GM10248 (cell line): Measurements from ENCODE around the gene EME2.
"Not testable (repeated sequence)": the region's sequence is repeated elsewhere in the genome, so short reads cannot be mapped to it uniquely, and the experiment has no call there.

Experiments used
- CTCF ChIA-PET: fragments of 300-600 bp; sonication (Branson Sonifier 250); formaldehyde crosslinking; extraction: SDS; loops from one replicate; lab custom pipeline; 2021; ENCODE audit warnings: antibody characterized with exemption; lab: Yijun Ruan, JAX
- POLR2A ChIA-PET: fragments of 350-650 bp; sonication (Branson Sonifier 250); formaldehyde crosslinking; extraction: SDS; loops from one replicate; lab custom pipeline; 2020; ENCODE audit warnings: antibody characterized with exemption; lab: Yijun Ruan, JAX
- DNase-seq: peaks from one replicate; pipeline ENCODE4 v3.0.0; 2012; ENCODE audit errors: extremely low spot score
- CTCF ChIP-seq: IDR thresholded peaks from 2 replicates; pipeline ENCODE4 v1.5.1; 2012; ENCODE audit warnings: mild to moderate bottlenecking, low read depth; ENCODE audit errors: extremely low read depth, missing control alignments, control extremely low read depth

EME2 gene

GRCh38 chr16:1791943-1792812 lies 19.6 kb downstream of the EME2 start:
- ChIA-PET POLR2A (interaction anchor here (0.7 kb wide), 1 partner anchor 655 kb away, joined by 3 read pairs; no protein-coding TSS in a partner anchor), CTCF (interaction anchor here (0.9 to 1.7 kb wide), 4 partner anchors 9 to 137 kb away, joined by 3 to 5 read pairs (median 4); partner anchors contain the start of genes NUBP2 and SPSB3)
- no peak for DNase-seq
- TF ChIP-seq CTCF: no peak

GRCh38 chr16:1792836-1793577 lies 20.4 kb downstream of the EME2 start:
- TF ChIP-seq CTCF: no peak
- ChIA-PET CTCF (interaction anchor here (1.4 to 1.7 kb wide), 3 partner anchors 9 to 136 kb away, joined by 4 to 5 read pairs (median 5); partner anchors contain the start of genes NUBP2 and SPSB3), POLR2A (no interaction called here)
- DNase-seq: no peak

DNA sequence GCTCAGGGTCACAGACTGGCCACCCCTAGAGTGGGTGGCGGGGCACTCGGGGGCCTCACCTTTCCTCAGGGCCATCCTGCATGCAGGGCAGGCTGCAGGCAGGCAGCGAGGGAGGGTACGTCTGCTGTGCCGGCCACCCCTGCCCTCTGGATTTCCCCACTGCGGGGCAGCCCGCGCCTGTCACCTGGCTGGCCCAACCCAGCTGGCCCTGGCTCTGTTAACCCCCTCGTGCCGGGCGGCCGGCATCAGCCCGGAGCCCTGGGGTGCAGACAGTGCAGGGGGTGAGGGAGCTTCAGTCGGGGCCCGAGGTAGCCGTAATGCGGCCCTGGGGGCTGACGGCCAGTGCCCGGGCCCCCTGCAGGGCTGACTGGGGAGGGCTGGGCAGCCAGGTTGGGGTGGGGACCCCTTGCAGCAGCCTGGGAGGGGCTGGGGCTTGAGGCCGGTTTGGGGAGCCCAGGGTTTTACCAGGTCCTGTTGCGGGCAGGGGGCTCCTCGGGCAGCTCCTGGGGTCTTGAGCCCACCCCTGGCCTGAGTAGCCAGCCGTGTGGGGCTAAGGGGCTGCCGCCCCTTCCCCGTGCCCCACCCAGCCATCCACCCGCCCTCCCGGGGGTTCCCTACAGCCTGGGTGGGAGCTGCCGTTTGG lies 21.1 kb downstream of the EME2 start, which contains the start of gene IGFALS:
Gene IGFALS, minus strand, starts transcription at position 128 of the 643 bp plus-strand sequence. Its CDS starts 53 bp downstream, at position 75.
- POLR2A ChIA-PET: no interaction called here
- CTCF ChIA-PET: interaction anchor here (1.4 kb wide), 1 partner anchor 12 kb away, joined by 5 read pairs; the partner anchor contains the start of genes NUBP2 and SPSB3
- no peak for TF ChIP-seq CTCF
- no peak for DNase-seq

DNA sequence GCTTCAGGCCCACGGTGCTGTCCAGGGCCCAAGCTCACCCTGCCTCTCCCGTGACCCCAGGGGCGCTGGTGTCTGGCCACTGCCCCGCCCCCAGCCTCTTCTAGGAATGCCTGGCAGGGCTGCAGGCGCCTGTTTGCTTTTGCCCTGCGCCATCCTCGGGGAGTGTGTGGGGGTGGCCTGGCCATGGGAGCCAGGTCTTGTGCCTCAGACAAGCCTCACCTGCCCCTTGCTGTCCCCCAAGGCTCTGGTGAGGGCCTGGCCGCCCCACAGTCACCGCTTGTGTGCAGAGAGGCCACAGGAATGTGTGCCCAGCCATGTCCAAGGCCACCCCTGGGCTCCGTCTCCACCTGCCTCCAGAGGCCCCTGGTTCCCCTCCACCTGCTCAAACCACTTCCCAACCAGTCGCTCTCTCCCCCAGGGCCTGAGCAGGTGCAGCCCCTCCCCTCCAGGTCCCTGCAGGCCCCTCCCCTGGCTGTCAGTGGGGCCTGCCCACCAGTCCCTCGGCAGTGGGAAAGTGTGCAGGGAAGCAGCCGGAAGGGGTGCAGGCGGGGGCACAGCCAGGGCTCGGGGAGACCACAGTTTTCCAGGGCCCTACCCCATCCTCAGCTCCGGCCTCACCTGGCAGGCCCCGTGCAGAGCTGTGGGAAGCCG lies 21.7 kb downstream of the EME2 start:
- TF ChIP-seq CTCF: no peak
- ChIA-PET POLR2A (no interaction called here), CTCF (no interaction called here)
- DNase-seq: no peak

- ChIA-PET CTCF (no interaction called here), POLR2A (no interaction called here)
Observed at GRCh38 chr16:1794908-1795666, 22.5 kb downstream of the EME2 start.

GRCh38 chr16:1799263-1799662 lies 26.7 kb downstream of the EME2 start:
- POLR2A ChIA-PET, DNase-seq, CTCF ChIA-PET: not testable (repeated sequence)

More at GRCh38 chr16:1794908-1795666, 22.5 kb downstream of the EME2 start:
- TF ChIP-seq CTCF: no peak
- no peak for DNase-seq
